8988T (cell line): ENCODE results near the gene XBP1.
"Not testable (repeated sequence)": the region's sequence is repeated elsewhere in the genome, so short reads cannot be mapped to it uniquely, and the experiment has no call there.

Experiments used
- DNase-seq: peaks from one replicate; pipeline ENCODE4 v3.0.0; 2011

The XBP1 gene

DNA sequence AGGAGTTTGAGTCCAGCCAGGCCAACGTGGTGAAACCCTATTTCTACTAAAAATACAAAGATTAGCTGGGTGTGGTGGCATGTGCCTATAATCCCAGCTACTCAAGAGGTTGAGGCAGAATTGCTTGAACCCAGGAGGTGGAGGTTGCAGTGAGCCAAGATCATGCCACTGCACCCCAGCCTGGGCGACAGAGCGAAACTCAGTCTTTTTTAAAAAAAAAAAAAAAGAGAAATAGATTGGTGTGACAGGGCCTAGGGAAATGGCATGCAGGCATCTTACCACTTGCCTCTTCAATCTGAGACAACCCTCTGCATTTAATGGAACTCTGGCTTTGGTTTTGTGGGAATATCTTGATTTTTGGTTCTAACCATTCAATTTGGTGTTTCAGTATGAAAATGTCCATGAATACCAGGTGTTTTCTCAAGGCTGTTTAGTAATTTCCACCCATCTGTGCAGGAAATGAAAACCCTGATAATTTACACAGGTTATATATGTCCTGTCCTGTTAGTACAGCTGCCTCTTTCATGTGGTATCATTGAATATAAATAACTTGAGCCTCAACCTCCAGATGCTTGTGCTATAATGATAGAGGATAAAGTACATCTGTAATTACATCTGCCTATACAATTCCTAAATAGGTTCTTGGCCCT lies 8.4 kb downstream of the XBP1 start:
- DNase-seq: no peak

DNA sequence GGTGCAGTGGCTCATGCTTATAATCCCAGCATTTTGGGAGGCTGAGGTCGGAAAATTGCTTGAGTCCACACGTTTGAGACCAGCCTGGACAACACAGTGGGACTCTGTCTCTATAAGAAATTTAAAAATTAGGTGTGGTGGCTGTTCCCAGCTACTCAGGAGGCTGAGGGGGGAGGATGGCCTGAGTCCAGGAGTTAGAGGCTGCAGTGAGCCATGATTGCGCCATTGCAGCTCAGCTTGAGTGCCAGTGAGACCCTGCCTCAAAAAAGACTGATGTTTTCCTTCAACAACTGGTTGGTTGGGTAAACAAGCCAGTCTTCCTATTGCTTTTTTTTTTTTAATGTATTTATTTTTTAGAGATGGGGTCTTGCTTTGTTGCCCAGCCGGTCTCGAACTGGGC lies 9.2 kb downstream of the XBP1 start:
- DNase-seq: no peak

DNA sequence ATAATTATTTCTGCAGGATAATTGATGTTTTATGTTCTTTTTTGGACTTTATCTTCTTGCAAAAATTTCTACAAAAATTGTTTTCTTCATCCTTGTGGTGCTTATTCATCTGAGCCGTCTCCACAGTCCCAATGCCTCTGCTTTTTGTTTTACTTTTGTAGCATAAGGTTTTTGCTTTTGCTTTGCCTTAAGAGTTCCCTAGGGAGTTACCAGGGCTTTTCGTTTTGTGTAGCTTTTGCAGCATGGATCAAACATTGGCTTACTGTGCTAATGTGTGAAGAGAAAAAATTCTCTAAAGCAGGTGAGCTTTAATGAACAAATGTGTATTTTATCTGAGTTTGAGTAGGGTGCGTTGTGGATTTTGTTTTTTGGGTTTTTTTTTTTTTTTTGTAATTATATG lies 11.8 kb downstream of the XBP1 start:
- no peak for DNase-seq

DNA sequence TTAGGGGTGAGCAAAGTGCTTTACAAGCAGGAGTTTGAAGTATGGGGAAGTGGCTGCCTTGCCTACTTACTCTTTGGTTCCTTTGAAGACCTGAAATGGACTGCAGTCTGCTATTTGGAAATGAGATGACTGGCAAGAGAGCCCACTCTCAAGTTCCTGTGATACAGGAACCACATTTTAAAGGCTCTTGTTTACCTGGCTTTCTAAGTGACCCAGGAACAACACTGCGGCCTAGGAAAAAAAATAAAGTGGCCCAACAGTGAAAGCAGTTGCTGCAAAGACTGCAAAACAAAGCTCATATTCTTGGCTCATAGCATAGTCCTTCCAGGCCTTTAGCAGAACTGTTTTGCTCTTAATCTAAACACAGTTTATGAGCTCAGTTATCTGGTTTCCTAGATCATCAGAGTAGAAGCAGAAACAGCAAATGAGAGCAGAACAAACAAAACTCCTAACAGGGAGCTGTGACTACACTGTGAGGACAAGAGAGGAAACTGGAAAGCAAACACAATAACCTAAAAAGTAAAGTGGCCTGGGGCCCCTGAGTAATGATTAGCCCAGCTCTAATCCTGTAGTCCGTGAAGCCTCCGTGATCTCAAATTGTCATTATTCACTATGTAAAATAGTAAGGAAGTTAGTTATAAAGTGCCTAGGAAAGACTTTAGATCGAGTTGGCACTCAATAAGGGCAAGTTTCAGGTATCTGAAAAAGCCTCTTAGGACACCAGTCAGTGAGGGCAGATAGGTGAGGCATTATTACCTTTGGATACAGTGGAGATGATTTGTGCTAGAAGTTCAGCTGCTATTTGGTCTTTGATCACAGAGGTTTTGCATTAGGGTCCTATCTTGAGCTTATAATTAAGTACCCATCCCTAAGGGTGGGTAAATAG lies 16.3 kb downstream of the XBP1 start:
- DNase-seq: no peak

DNA sequence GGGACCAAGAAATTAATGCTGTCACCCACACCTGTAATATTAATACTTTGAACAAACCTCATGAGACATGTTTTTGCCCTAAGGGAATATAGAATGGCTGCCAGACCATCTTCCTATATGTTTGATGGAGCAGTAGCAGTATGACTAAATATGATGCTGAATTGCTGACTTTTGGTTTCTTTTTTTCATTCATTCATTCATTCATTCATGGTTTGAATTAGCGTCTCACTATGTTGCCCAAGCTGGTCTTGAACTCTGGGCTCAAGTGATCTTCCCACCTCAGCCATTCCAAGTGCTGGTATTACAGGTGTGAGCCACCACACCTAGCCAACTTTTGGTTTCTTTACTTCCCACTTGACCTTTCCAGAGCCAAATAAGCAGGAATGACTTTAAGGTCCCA lies 20.1 kb downstream of the XBP1 start:
- DNase-seq: no peak

DNA sequence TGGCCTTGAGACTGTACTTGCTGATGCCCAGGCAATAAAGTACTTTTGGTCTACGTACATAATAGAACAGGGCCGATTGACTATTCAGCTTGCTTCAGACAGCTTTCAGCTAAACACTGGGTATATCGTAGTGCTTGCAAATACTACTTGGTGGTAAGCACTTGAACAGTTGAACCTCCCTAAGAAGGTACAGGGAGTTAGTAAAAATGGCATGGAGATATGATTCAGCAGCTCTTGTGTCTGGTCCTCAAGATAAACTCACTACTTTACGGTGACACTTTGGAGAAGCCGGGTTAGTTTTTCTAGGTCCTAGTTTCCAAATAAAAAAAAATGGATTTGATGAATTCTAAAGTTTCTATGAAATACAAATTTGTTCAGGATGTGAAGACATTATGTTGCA lies 20.5 kb downstream of the XBP1 start:
- no peak for DNase-seq

DNA sequence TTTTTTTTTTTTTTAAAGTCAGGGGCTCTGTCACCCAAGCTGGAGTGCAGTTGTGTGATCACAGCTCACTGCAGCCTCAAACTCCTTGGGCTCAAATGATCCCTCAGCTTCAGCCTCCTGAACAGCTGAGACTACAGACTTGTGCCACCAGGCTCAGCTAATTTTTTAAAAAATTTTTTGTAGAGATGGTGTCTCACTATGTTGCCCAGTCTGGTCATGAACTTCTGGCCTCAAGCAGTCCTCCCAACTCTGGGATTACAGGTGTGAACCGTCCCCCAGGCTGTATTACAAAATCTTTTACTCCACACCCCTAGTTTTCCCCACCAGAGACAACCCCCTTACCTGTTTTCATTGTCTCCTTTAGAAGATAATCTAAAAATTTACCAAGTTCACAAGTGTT lies 26.0 kb downstream of the XBP1 start:
- DNase-seq: no peak

DNA sequence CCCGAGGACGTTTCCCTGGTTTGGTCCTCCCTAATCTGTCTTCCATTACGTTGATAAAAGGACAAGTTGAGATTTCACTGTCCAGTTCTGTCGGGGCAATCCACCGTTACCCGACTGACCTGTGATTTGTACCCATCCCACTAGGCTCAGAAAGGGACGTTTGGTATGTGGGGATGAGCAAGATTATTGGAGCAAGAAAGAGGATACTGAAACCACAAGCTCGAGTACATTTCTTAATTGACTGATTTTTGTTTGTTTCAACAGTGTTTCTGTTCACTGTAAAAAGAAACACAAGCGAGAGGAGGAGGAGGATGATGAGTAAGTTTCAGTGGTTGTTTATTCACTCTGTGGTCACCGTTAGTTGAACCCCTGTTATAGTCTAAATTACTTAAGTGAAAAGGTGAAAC lies 26.9 kb downstream of the XBP1 start:
- DNase-seq: no peak

DNA sequence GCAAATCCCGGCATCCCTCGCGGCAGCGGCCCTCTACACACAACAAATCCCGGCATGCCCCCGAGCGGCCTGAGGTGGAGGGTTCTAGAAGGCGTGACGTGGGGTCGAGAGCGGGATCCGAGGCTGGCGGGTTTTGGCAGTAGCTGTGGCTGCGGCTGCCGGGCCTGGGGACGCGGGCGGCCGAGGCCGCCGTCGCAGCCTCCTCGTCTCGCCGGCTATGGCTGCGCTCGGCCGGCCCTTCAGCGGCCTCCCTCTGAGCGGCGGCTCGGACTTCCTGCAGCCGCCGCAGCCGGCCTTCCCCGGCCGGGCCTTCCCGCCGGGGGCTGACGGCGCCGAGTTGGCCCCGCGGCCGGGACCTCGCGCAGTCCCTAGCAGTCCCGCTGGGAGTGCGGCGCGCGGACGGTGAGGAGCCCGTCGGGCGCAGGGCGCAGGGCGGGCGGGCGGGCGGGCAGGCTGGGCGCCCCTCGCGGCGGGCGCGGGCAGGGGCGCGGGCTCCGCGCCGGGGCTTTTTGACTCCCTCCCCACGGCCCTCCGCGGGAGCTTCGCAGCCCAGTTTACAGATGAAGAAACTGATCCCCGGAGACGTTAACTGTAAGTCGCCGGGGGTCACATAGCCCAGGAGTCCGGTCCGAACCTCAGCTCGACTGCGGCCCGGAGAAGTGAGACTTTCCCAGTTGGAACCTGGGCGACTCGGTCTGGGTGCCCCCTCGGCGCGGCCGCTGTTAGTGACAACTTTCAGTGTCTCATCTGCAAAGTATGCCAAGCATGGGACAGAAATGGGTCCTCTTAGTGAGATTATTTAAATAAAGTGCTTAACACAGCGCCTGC lies 27.5 kb downstream of the XBP1 start, which contains the start of gene CCDC117:
CCDC117 (plus strand) TSS at position 63 of the 828 bp plus-strand sequence; CDS start at position 218, 155 bp downstream.
- DNase-seq: peak; percentile 89

DNA sequence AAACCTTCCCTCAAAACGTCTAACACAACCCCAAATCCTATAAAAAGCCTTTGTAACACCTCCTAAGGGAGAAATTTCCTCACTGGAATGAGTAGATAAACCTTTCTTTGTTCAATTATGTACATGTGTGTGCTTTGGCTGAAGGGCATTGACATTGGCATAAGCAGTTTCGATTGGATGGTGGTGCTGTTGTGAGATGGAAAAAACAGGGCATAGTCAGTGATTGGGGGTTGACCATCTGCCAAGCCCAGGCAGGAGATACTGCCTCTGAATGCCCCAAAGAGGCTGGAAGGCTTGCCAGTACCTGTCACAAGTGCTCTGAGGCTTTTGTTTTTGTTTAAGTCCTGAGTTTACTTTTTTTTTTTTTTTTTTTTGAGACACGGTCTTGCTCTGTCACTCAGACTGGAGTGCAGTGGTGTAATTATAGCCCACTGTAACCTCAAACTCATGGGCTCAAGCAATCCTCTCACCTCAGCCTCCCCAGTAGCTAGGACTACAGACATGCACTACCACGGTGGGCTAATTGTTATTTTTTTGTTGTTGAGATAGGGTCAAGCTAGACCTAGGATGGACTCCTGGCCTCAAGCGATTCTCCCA lies 29.1 kb downstream of the XBP1 start:
- no peak for DNase-seq

DNA sequence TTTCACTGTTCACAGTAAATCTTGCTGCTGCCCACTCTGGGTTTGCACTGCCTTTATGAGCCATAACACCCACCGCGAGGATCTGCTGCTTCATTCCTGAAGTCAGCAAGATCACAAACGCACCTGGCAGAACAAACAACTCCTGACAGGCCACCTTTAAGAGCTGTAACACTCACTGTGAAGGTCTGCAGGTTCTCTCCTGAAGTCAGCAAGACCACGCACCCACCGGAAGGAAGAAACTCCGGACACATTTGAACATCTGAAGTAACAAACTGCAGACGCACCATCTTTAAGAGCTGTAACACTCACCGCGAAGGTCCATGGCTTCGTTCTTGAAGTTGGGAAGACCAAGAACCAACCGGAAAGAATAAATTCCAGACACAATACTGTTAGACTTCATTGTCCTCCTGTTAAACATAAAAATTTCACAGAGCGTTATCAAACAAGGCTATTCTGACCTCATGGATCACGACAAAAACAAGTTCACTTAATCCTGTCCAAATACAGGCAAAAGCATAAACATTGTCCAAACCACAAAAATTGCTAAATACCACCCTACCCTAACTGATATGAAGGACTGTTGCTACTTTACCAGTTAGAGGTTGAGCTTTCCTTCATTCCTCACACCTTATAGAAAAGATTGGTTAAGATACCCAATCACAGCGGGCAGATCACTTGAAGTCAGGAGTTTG lies 30.8 kb downstream of the XBP1 start:
- DNase-seq: no peak

DNA sequence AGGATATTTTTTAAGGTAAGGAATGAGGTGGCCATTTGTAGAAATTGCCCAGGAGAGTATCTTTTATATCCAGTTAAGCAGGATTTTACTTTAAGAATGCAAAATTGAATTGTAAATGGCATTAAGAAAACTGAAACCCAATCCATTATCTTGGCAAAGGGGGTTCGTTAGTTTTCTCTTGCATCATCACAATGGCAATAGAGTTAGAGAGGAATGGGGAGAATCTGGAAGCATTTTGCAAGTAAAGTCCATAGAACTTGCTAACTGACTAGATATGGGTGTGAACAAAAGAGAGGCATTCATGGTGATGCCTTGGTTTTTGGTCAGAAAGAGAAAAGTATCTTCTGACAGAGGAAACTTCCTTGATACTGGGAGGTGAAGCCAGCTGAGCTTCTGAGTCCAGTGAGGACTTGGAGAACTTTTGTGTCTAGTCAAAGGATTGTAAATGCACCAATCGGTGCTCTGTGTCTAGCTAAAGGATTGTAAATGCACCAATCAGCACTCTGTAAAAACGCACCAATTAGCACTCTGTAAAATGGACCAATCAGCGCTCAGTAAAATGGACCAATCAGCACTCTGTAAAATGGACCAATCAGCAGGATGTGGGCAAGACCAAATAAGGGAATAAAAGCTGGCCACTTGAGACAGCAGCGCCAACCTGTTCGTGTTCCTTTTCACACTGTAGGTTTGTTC lies 31.5 kb downstream of the XBP1 start:
- no peak for DNase-seq

DNA sequence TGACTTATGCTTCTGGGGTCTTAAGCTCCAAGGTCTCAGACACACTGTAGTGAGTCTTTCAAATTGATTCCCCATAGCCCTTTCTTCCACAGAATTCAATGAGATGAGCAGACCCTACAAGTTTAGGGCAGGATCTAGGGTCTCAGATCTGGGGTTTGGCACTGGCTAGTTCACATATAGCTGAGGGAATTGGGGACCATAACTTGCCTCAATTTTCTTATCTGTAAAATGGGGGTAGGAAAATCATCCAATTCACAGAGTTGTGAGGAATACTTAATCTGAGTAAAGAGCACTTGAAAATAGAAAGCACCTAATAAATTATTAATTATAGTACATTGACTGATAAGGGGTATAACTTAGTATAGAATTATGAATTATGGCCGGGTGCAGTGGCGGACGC lies 33.7 kb downstream of the XBP1 start:
- DNase-seq: no peak

DNA sequence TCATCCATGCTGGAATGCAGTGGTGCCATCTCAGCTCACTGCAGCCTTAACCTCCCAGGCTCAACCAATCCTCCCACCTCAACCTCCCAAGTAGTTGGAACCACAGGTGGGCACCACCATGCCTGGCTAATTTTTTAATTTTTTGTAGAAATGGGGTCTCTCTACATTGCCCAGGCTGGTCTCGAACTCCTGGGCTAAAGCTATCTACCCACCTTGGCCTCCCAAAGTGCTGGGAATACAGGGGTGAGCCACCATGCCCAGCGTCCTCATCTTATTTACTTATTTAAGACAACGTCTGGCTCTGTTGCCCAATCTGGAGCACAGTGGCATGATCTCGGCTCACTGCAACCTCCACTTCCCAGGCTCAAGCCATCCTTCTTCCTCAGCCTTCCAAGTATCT lies 38.4 kb downstream of the XBP1 start:
- not testable (repeated sequence) for DNase-seq

DNA sequence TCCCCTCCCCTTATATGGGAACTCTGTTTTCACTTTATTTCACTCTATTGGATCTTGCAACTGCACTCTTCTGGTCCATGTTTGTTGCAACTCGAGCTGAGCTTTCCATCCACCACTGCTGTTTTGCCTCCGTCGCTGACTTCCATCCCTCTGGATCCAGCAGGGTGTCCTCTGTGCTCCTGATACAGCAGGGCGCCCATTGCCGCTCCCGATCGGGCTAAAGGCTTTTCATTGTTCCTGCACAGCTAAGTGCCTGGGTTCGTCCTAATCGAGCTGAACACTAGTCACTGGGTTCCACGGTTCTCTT lies 39.0 kb downstream of the XBP1 start:
- no peak for DNase-seq

DNA sequence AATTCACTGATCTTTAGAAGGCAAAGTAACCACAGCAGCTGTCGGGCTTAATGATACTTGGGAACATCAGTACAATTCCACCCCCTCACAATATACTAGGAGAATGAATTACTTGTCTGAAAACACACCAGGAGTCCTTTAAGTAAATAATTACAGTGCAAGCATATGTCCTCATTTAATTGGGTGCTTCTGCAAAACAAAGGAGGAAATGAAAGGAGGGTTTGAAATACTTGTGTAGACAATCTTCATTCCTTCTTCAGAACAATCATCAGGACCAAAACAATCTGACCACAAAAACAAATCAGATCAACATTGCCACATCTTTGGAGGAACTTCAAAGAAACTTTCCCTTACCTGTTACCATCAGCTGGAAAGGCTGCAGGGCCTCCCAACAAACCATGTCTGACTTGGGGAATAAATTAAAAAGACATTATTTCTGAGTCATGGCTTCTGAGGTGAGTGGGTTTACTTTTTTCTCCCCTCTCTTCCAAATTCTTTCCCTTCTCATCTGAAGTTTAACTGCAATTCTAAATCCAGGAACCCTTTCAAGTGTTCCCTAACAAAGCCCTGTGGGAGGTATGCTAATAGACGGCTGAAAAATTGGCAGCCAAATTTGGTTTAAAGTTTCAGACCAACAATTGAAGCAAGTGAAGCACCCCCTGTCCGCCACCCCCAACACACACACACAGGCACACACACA lies 40.4 kb downstream of the XBP1 start:
- DNase-seq: no peak

DNA sequence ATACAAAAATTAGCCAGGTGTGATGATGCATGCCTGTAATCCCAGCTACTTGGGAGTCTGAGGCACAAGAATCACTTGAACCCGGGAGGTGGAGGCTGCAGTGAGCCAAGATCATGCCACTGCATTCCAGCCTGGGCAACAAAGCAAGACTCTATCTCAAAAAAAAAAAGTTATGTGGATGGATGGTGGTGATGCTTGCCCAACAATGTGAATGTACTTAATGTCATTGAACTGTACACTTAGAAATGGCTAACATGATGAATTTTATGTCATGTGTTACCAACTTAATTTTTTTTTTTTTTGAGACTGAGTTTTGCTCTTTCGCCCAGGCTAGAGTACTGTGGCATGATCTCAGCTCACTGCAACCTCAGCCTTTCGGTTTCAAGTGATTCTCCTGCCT lies 45.9 kb downstream of the XBP1 start:
- DNase-seq: not testable (repeated sequence)

DNA sequence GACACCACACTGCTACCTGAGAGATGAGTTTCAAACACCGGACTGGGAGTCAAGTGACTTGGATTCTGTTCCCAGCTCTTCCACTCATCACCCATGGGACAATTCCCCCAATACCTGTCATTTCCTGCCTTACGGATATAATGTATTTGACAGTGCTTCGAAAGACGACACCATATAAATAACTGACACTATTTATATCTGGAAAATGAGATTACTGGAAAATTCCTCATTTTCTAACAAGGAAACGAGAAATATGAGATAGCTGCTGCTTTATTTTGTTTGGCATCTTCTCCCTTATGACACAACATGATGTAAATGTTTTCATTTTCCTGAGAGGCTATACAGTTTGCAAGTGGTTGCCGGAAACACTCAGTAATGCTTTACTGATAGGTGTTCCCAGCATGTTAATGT lies 49.9 kb downstream of the XBP1 start:
- DNase-seq: no peak
